Measurements from ENCODE around the gene GALNT17.

The GALNT17 gene

GRCh38 chr7:71312755-71313490, 181.0 kb downstream of the GALNT17 start:
- TF ChIP-seq CTCF (IDR thresholded peaks at IDR 0.05), result no peak

- no peak for TF ChIP-seq CTCF (IDR thresholded peaks at IDR 0.05)
Measured at GRCh38 chr7:71313553-71313952, 181.6 kb downstream of the GALNT17 start.

GRCh38 chr7:71320916-71321315, 189.0 kb downstream of the GALNT17 start:
- no peak for TF ChIP-seq CTCF (IDR thresholded peaks at IDR 0.05)

- TF ChIP-seq CTCF (IDR thresholded peaks at IDR 0.05), result no peak
Measured at GRCh38 chr7:71322201-71322600, 190.3 kb downstream of the GALNT17 start.

- no peak for TF ChIP-seq CTCF (IDR thresholded peaks at IDR 0.05)
Measured at GRCh38 chr7:71323726-71324125, 191.8 kb downstream of the GALNT17 start.

- no peak for TF ChIP-seq CTCF (IDR thresholded peaks at IDR 0.05)
Measured at GRCh38 chr7:71325151-71325550, 193.2 kb downstream of the GALNT17 start.

GRCh38 chr7:71326595-71326994, 194.7 kb downstream of the GALNT17 start:
- no peak for TF ChIP-seq CTCF (IDR thresholded peaks at IDR 0.05)

- no peak for TF ChIP-seq CTCF (IDR thresholded peaks at IDR 0.05)
Measured at GRCh38 chr7:71327946-71328345, 196.0 kb downstream of the GALNT17 start.
